ENCODE measurements around the gene ZNF445. TPM values are rescaled to one million over a fixed set of nuclear protein-coding genes. Genes with fewer than 3 reads are reported as not detected.
A peak's percentile ranks its signal among the peaks of the same experiment; 100 is the strongest.
"Not testable (repeated sequence)": the region's sequence is repeated elsewhere in the genome, so short reads cannot be mapped to it uniquely, and the experiment has no call there.

Gene ZNF445
- total and polyA plus RNA-seq, 9 of the 15 experiments (the other 6 are each of a cell fraction or from before 2014, with no cell fraction given), result 1.2 to 26.9 (median 10.6) TPM

DNA sequence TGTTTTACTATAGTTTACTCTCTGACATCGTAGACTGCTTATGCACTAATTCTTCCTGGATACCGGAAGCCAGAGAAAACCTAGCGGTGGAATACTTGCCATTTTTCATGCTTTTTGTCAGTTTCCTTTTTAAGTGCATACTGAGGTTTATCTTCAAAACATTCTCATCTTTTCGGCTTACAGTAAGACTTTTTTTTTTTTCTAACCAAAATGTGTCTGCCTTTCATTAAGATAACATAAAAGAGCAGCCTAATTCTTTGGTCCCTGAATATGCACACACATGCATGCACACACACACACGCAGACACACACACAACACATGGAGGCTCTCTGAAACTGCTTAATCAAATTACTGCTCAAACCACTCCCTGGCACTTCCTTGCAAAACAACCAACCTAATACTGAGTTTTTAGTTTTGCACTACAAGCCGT lies 1.3 kb downstream of the ZNF445 start (continued):
- TF ChIP-seq, protein P1, sequence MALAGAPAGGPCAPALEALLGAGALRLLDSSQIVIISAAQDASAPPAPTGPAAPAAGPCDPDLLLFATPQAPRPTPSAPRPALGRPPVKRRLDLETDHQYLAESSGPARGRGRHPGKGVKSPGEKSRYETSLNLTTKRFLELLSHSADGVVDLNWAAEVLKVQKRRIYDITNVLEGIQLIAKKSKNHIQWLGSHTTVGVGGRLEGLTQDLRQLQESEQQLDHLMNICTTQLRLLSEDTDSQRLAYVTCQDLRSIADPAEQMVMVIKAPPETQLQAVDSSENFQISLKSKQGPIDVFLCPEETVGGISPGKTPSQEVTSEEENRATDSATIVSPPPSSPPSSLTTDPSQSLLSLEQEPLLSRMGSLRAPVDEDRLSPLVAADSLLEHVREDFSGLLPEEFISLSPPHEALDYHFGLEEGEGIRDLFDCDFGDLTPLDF (CRISPR knock-in tag; IDR thresholded peaks at IDR 0.05), result no peak
- TF ChIP-seq TCF3 (CRISPR knock-in tag; IDR thresholded peaks at IDR 0.05) (no peak), CHCHD3 (CRISPR knock-in tag; IDR thresholded peaks at IDR 0.05) (no peak), RFX5 (IDR thresholded peaks at IDR 0.05; ENCODE audit: low read depth, low read length) (no peak)

DNA sequence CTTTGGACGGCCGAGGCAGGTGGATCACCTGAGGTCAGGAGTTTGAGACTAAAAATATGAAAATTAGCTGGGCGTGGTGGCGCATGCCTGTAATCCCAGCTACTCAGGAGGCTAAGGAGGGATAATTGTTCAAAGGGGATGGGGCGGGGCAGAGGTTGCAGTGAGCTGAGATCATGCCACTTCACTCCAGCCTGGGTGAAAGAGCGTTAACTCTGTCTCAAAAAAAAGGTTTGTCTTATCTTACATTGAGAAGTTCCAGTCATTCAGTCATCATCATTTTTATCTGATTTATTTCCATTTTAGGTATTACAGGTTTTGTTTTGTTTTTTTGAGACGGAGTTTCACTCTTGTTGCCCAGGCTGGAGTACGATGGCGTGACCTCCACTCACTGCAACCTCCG lies 2.6 kb downstream of the ZNF445 start:
- CTCF ChIA-PET (ENCODE audit: low intra/inter-chr PET ratio), result not testable (repeated sequence)
- TF ChIP-seq MEIS2 (IDR thresholded peaks at IDR 0.05; ENCODE audit: partially characterized antibody) (peak; percentile 38), NFE2 (IDR thresholded peaks at IDR 0.05; ENCODE audit: low read depth) (0 out of 2 replicates have a peak, but pooled peaks have one; percentile 7), FOSL1 (tag; conservative IDR thresholded peaks at IDR 0.05) (peak; percentile 78), ARID1B (IDR thresholded peaks at IDR 0.05) (peak; percentile 31; the same call in 1 of the 2 replicates), NBN (IDR thresholded peaks at IDR 0.05; ENCODE audit: low read depth) (0 out of 2 replicates have a peak, but pooled peaks have one; percentile 18), CC2D1A (IDR thresholded peaks at IDR 0.05) (0 out of 2 replicates have a peak, but pooled peaks have one; percentile 10), SMARCE1 (IDR thresholded peaks at IDR 0.05) (0 out of 2 replicates have a peak, but pooled peaks have one; percentile 46), SMARCA4 (IDR thresholded peaks at IDR 0.05) (0 out of 2 replicates have a peak, but pooled peaks have one; percentile 25)
- TF ChIP-seq, protein P2, sequence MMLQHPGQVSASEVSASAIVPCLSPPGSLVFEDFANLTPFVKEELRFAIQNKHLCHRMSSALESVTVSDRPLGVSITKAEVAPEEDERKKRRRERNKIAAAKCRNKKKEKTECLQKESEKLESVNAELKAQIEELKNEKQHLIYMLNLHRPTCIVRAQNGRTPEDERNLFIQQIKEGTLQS (IDR thresholded peaks at IDR 0.05), result peak; percentile 27; the same call in 1 of the 2 replicates
- TF ChIP-seq, protein P2 (CRISPR knock-in tag; conservative IDR thresholded peaks at IDR 0.05), result not testable (repeated sequence)
- TF ChIP-seq, protein P3, sequence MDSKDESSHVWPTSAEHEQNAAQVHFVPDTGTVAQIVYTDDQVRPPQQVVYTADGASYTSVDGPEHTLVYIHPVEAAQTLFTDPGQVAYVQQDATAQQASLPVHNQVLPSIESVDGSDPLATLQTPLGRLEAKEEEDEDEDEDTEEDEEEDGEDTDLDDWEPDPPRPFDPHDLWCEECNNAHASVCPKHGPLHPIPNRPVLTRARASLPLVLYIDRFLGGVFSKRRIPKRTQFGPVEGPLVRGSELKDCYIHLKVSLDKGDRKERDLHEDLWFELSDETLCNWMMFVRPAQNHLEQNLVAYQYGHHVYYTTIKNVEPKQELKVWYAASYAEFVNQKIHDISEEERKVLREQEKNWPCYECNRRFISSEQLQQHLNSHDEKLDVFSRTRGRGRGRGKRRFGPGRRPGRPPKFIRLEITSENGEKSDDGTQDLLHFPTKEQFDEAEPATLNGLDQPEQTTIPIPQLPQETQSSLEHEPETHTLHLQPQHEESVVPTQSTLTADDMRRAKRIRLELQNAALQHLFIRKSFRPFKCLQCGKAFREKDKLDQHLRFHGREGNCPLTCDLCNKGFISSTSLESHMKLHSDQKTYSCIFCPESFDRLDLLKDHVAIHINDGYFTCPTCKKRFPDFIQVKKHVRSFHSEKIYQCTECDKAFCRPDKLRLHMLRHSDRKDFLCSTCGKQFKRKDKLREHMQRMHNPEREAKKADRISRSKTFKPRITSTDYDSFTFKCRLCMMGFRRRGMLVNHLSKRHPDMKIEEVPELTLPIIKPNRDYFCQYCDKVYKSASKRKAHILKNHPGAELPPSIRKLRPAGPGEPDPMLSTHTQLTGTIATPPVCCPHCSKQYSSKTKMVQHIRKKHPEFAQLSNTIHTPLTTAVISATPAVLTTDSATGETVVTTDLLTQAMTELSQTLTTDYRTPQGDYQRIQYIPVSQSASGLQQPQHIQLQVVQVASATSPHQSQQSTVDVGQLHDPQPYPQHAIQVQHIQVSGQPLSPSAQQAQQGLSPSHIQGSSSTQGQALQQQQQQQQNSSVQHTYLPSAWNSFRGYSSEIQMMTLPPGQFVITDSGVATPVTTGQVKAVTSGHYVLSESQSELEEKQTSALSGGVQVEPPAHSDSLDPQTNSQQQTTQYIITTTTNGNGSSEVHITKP (IDR thresholded peaks at IDR 0.05; ENCODE audit: partially characterized antibody), result peak; percentile 11
- TF ChIP-seq, protein P4, sequence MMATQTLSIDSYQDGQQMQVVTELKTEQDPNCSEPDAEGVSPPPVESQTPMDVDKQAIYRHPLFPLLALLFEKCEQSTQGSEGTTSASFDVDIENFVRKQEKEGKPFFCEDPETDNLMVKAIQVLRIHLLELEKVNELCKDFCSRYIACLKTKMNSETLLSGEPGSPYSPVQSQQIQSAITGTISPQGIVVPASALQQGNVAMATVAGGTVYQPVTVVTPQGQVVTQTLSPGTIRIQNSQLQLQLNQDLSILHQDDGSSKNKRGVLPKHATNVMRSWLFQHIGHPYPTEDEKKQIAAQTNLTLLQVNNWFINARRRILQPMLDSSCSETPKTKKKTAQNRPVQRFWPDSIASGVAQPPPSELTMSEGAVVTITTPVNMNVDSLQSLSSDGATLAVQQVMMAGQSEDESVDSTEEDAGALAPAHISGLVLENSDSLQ (IDR thresholded peaks at IDR 0.05), result peak; percentile 39; the same call in 1 of the 2 replicates

More for the DNA sequence above, 2.6 kb downstream of the ZNF445 start:
- H3K27ac ChIP-seq (ENCODE audit: extremely low read depth, low read depth, low read length); H3K9me1 ChIP-seq (ENCODE audit: control insufficient read depth, insufficient read depth, low read length); H3K9me3 ChIP-seq (replicated peaks; ENCODE audit: control insufficient read depth, insufficient read depth, low read depth, low read length); DNase-seq (ENCODE audit: extremely low read depth in 1 of 4, low spot score in 3 of 4); H4K20me1 ChIP-seq (replicated peaks; ENCODE audit: control insufficient read depth, insufficient read depth, low read length); H3K27me3 ChIP-seq (ENCODE audit: control insufficient read depth in 2 of 2, insufficient read depth in 2 of 2, low read length in 2 of 2); BruUV-seq (replicated peaks); H3K4me2 ChIP-seq (ENCODE audit: insufficient read depth, low read length); in situ Hi-C loops (cut with MboI); H2AFZ ChIP-seq (ENCODE audit: low read depth, low read length); intact Hi-C loops (cut with micrococcal nuclease); H3K4me3 ChIP-seq; FAIRE-seq; ATAC-seq; POLR2A ChIA-PET; H3K9ac ChIP-seq (ENCODE audit: insufficient read depth in 1 of 2, low read depth in 2 of 2, low read length in 2 of 2): not testable (repeated sequence)
- H3K79me2 ChIP-seq (ENCODE audit: control insufficient read depth, insufficient read depth, low read length), result peaks cover 76% of the 10 kb centered on the region
- H3K4me1 ChIP-seq (replicated peaks in 1 of 2; ENCODE audit: control insufficient read depth in 2 of 2, insufficient read depth in 2 of 2, low read length in 2 of 2), result peaks cover 20 to 41% of the 10 kb centered on the region in 2 experiments
- WGBS (ENCODE audit: insufficient coverage, low coverage, missing lambda C conversion rate), result 83% methylated on average over 10 of the region's 10 CpGs
- peaks cover 20% of the 10 kb centered on the region for H3K36me3 ChIP-seq (ENCODE audit: control insufficient read depth, insufficient read depth, low read length)

Measured in K562 (cell line).